GM12878 (cell line): ENCODE data around the gene LPIN1. TPM values are rescaled to one million over a fixed set of nuclear protein-coding genes. Genes with fewer than 3 reads are reported as not detected.

ENCODE experiments used
- ATAC-seq: fragments of 200-7000 bp; cut with Tn5 transposase; 3 replicates; pipeline ENCODE4 v1.9.1; 2020; ENCODE audit warnings: mild to moderate bottlenecking, moderate library complexity
- BruUV-seq: library from RNA; stranded (reverse); fragments of 400-500 nt; replicated peaks from 2 replicates; lab custom pipeline; 2021; lab: Mats Ljungman, UMichigan
- CTCF ChIA-PET: fragments of 300-600 bp; sonication (Branson Sonifier 250); formaldehyde crosslinking; extraction: SDS; loops from one replicate; lab custom pipeline; 2021; ENCODE audit warnings: inconsistent platforms; lab: Yijun Ruan, JAX
- POLR2A ChIA-PET: fragments of 350-600 bp; formaldehyde crosslinking; extraction: SDS; loops from one replicate; lab custom pipeline; 2021; ENCODE audit warnings: inconsistent platforms; lab: Charles Lee
- RAD21 ChIA-PET: fragments of 300-600 bp; sonication (Branson Sonifier 250); formaldehyde crosslinking; loops from one replicate; lab custom pipeline; 2023; ENCODE audit warnings: antibody characterized with exemption; ENCODE audit not compliant: unreplicated experiment; lab: Charles Lee
- SMC1A ChIA-PET: fragments of 300-600 bp; sonication (Branson Sonifier 250); formaldehyde crosslinking; loops from one replicate; lab custom pipeline; 2023; ENCODE audit not compliant: unreplicated experiment, uncharacterized antibody; lab: Charles Lee
- DNase-seq: peaks from one replicate; pipeline ENCODE4 v3.0.0-alpha.2; 2011; ENCODE audit warnings: low read depth, low spot score
- FAIRE-seq: peaks from 3 replicates; lab custom pipeline; 2011; peaks lifted over from hg19 to GRCh38; lab: Jason Lieb, UNC
- H2AFZ ChIP-seq: 2 replicates; pipeline ENCODE4 v1.6.0; 2011; ENCODE audit warnings: low read depth, low read length, control low read depth; ENCODE audit not compliant: control insufficient read depth
- H3K27ac ChIP-seq: 2 replicates; pipeline ENCODE4 v1.5.1; 2011; ENCODE audit warnings: control low read depth; ENCODE audit not compliant: control insufficient read depth, insufficient read depth
- H3K27me3 ChIP-seq, 2 experiments: replicated peaks in 1 of 2; 2 replicates each; pipeline versions ENCODE4 v1.6.0 to v1.6.1; 2011; ENCODE audit warnings: low read length in 1 of 2; ENCODE audit not compliant: control insufficient read depth in 2 of 2, insufficient read depth in 2 of 2
- H3K36me3 ChIP-seq, 2 experiments: 2 replicates each; pipeline ENCODE4 v1.5.1; 2011; ENCODE audit warnings: low read length in 1 of 2; ENCODE audit not compliant: control insufficient read depth in 2 of 2, insufficient read depth in 2 of 2
- H3K4me1 ChIP-seq: 2 replicates; pipeline ENCODE4 v1.6.1; 2011; ENCODE audit warnings: mild to moderate bottlenecking, low read length, moderate library complexity, mixed read lengths; ENCODE audit not compliant: control insufficient read depth, insufficient read depth
- H3K4me2 ChIP-seq: 2 replicates; pipeline ENCODE4 v1.6.0; 2011; ENCODE audit warnings: control low read depth; ENCODE audit not compliant: control insufficient read depth, insufficient read depth
- H3K4me3 ChIP-seq: fragments of 200-600 bp; sonication (generic); 2 replicates; pipeline ENCODE4 v1.5.1; 2016
- H3K79me2 ChIP-seq: 2 replicates; pipeline ENCODE4 v1.6.0; 2011; ENCODE audit warnings: low read length; ENCODE audit not compliant: control insufficient read depth, insufficient read depth
- H3K9ac ChIP-seq: 2 replicates; pipeline ENCODE4 v1.8.0; 2011; ENCODE audit warnings: low read length, control low read depth, mixed read lengths; ENCODE audit not compliant: control insufficient read depth, insufficient read depth
- H3K9me3 ChIP-seq: replicated peaks from 3 replicates; pipeline ENCODE4 v1.5.1; 2011; ENCODE audit warnings: mild to moderate bottlenecking, low read length; ENCODE audit not compliant: control insufficient read depth, insufficient read depth
- H4K20me1 ChIP-seq: 2 replicates; pipeline ENCODE4 v1.6.0; 2011; ENCODE audit not compliant: control insufficient read depth, insufficient read depth
- CHD2 ChIP-seq: IDR thresholded peaks from 2 replicates; pipeline ENCODE4 v1.6.1; 2011; ENCODE audit warnings: low read depth, low read length, improper control_type of control experiment, borderline replicate concordance
- HDGF ChIP-seq: fragments of 450-650 bp; IDR thresholded peaks from 2 replicates; pipeline ENCODE4 v1.6.1; 2016; ENCODE audit warnings: antibody characterized with exemption
- IRF4 ChIP-seq: IDR thresholded peaks from 2 replicates; pipeline ENCODE4 v1.6.1; 2011; ENCODE audit warnings: low read depth, low read length
- NKRF ChIP-seq: fragments of 450-650 bp; conservative IDR thresholded peaks from 2 replicates; pipeline ENCODE4 v1.6.1; 2017; ENCODE audit warnings: mild to moderate bottlenecking, moderate library complexity
- NR2F1 ChIP-seq: fragments of 450-650 bp; conservative IDR thresholded peaks from 2 replicates; pipeline ENCODE4 v1.6.1; 2017; ENCODE audit warnings: mild to moderate bottlenecking
- RCOR1 ChIP-seq: conservative IDR thresholded peaks from 2 replicates; pipeline ENCODE4 v1.6.1; 2012; ENCODE audit warnings: low read depth, low read length, improper control_type of control experiment
- RFX5 ChIP-seq: IDR thresholded peaks from 2 replicates; pipeline ENCODE4 v1.6.1; 2011; ENCODE audit warnings: low read depth, low read length, improper control_type of control experiment
- TAF1 ChIP-seq: IDR thresholded peaks from 2 replicates; pipeline ENCODE4 v1.6.1; 2011; ENCODE audit warnings: mild to moderate bottlenecking, low read depth, low read length, borderline replicate concordance
- WRNIP1 ChIP-seq: IDR thresholded peaks from 2 replicates; pipeline ENCODE4 v1.6.1; 2011; ENCODE audit warnings: low read depth, low read length, improper control_type of control experiment, borderline replicate concordance
- YBX1 ChIP-seq: fragments of 450-650 bp; IDR thresholded peaks from 2 replicates; pipeline ENCODE4 v1.6.1; 2016; ENCODE audit warnings: antibody characterized with exemption
- WGBS: methylation state at CpG from one replicate; pipeline ENCODE4 v1.1.6; 2016; ENCODE audit warnings: low lambda C conversion rate; ENCODE audit not compliant: insufficient replicate concordance, insufficient coverage; ENCODE audit errors: missing lambda C conversion rate; 5-methylcytosine and 5-hydroxymethylcytosine counted together
- in situ Hi-C: fragments of 300-500 bp; cut with MboI; formaldehyde crosslinking; loops from 9 replicates; pipeline ENCODE4 v1.14.3; 2018; ENCODE audit warnings: mixed read lengths
- intact Hi-C: fragments of 100-400 bp; cut with micrococcal nuclease; formaldehyde crosslinking; loops from one replicate; pipeline ENCODE4 v1.14.2; 2022; ENCODE audit not compliant: unreplicated experiment
- polyA plus RNA-seq, 11 experiments: library from polyadenylated mRNA; depleted of rRNA in 4 of 11; unstranded in 6 of 11; stranded (reverse) in 5 of 11; fragments of >200 nt; fragmentation: Nextera tagmentation in 4 of 11; fragmentation: Illumina TruSeq in 1 of 11; extraction: Ambion mirVana in 4 of 11; extraction: Trizol in 1 of 11; gene quantifications; 1 replicate in 1 of 11; 2 replicates in 10 of 11; pipeline versions ENCODE4 v1.2.1 to v1.2.3, GENCODE V29; 2011 to 2016; ENCODE audit warnings: inconsistent platforms in 2 of 11, missing spikeins in 2 of 11, low read depth in 1 of 11
- total RNA-seq, 4 experiments: library from RNA; depleted of rRNA in 3 of 4; stranded (reverse); fragments of >200 nt in 3 of 4; fragmentation: Illumina TruSeq in 1 of 4; extraction: Trizol in 1 of 4; gene quantifications; 2 replicates each; pipeline versions ENCODE4 v1.2.1 to v1.2.3, GENCODE V29; 2013 to 2021
- TF ChIP-seq, protein P1 (sequence below): IDR thresholded peaks from 2 replicates; pipeline ENCODE4 v1.6.1; 2012; ENCODE audit warnings: low read depth, low read length, improper control_type of control experiment

Gene LPIN1
- total and polyA plus RNA-seq, 10 of the 15 experiments (the other 5 are each of a cell fraction or from before 2014, with no cell fraction given), result 18.8 to 82.5 (median 50.3) TPM

- no peak for TF ChIP-seq YBX1
These were observed 58.6 kb downstream of the LPIN1 start (continued) for GRCh38 chr2:11805024-11805423.

- CTCF ChIA-PET, result interaction anchor here (1.1 to 1.6 kb wide), 4 partner anchors 20 to 124 kb away, joined by 3 to 6 read pairs (median 5); no protein-coding TSS in a partner anchor
- POLR2A ChIA-PET, result no interaction called here
- FAIRE-seq, result no peak
- intact Hi-C loops (no loop called here), in situ Hi-C loops (no loop called here)
- RAD21 ChIA-PET, result no interaction called here
- Histone ChIP-seq H3K4me3 (no peak overlapping the region), H3K4me2 (no peak overlapping the region), H4K20me1 (no peaks in the 10 kb centered on the region), H3K36me3 (peaks cover 21 to 39% of the 10 kb centered on the region in 2 experiments), H3K79me2 (no peaks in the 10 kb centered on the region), H3K27me3 (no peaks in the 10 kb centered on the region), H3K27ac (no peak overlapping the region), H3K9ac (no peak overlapping the region), H3K9me3 (no peaks in the 10 kb centered on the region), H3K4me1 (no peaks in the 10 kb centered on the region), H2AFZ (no peak overlapping the region)
- BruUV-seq, result no TSS peak
- 70% methylated on average over 6 of the region's 6 CpGs for WGBS
- ATAC-seq, result no peak
- TF ChIP-seq HDGF, result no peak
- SMC1A ChIA-PET, result interaction anchor here (0.7 to 1.5 kb wide), 2 partner anchors 10 to 1201 kb away, joined by 4 read pairs; no protein-coding TSS in a partner anchor
- no peak for DNase-seq
These were observed 59.5 kb downstream of the LPIN1 start for GRCh38 chr2:11805920-11806319.

DNA sequence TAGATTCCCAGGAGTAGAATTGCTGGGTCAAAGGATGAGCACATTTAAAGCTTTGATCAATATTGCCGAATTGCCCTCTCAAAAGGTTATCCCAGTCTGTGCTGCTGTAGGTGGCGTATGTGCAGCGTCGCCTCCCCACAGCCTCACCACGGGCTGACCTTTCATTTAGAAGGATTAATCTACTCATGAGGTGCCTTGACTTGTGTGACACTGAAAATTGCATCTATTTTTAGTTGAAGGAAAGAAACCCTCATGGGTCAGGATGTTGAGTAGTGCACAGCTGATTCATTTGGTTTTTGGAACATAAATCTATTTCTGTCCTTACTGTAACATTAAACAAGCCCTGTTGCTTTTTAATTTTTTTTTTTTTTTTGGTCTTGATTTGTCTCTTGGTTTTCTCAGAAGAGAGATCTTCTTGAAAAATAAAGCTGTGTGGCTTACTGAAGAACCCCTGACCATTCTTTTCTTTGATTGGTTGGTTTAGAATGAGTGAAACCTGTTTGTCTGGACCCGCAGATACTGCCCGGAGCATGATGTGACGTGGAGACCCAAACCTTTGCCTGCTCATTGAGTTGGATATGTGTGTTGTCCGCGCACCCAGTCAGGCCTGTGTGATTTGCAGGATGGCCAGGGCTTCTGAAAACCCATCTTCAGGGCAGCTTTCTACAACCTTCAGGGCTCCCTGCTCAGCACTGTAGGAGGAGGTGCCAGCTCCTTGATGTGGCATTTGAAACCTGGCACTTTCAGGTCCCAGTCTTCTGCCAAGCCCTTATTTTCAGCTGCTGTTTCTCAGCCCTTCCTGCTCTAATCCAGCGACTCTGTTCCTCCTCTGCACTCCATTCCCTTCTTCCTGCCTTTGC is 61.0 kb downstream of the LPIN1 start:
- in situ Hi-C loops, result no loop called here
- Histone ChIP-seq H3K27me3 (no peaks in the 10 kb centered on the region), H3K4me3 (no peak overlapping the region), H3K4me1 (no peaks in the 10 kb centered on the region), H3K9me3 (no peaks in the 10 kb centered on the region), H3K4me2 (no peak overlapping the region), H3K9ac (no peak overlapping the region), H3K36me3 (peaks cover 21 to 43% of the 10 kb centered on the region in 2 experiments), H4K20me1 (no peaks in the 10 kb centered on the region), H3K79me2 (no peaks in the 10 kb centered on the region), H3K27ac (no peak overlapping the region), H2AFZ (no peak overlapping the region)
- BruUV-seq, result no TSS peak
- no peak for FAIRE-seq
- SMC1A ChIA-PET, result interaction anchor here (0.7 to 1.5 kb wide), 2 partner anchors 28 to 1200 kb away, joined by 3 to 4 read pairs; no protein-coding TSS in a partner anchor
- intact Hi-C loops, result no loop called here
- RAD21 ChIA-PET, result interaction anchor here (0.6 to 0.9 kb wide), 2 partner anchors 238 to 1200 kb away, joined by 3 read pairs; no protein-coding TSS in a partner anchor
- POLR2A ChIA-PET, result no interaction called here
- no peak for DNase-seq
- 92% methylated on average over 11 of the region's 11 CpGs for WGBS
- no peak for ATAC-seq
- CTCF ChIA-PET, result interaction anchor here (1.0 kb wide), 1 partner anchor 1200 kb away, joined by 4 read pairs; no protein-coding TSS in a partner anchor
- TF ChIP-seq RCOR1, result no peak
- no peak for TF ChIP-seq WRNIP1
- TF ChIP-seq RFX5, result no peak
- no peak for TF ChIP-seq NR2F1
- TF ChIP-seq HDGF, result no peak
- no peak for TF ChIP-seq IRF4
- TF ChIP-seq TAF1, result no peak
- TF ChIP-seq NKRF, result no peak
- TF ChIP-seq, protein P1, sequence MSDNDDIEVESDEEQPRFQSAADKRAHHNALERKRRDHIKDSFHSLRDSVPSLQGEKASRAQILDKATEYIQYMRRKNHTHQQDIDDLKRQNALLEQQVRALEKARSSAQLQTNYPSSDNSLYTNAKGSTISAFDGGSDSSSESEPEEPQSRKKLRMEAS, result no peak
- no peak for TF ChIP-seq CHD2
